Fibroblast of skin of left quadriceps (primary cell): ENCODE results near the gene ARL5A.
"Not testable (repeated sequence)": the region's sequence is repeated elsewhere in the genome, so short reads cannot be mapped to it uniquely, and the experiment has no call there.

Experiments used
- DNase-seq, 2 experiments: peaks; one replicate each; pipeline ENCODE4 v3.0.0-alpha.2; 2013; ENCODE audit warnings: low read depth in 2 of 2

Gene ARL5A, protein sequence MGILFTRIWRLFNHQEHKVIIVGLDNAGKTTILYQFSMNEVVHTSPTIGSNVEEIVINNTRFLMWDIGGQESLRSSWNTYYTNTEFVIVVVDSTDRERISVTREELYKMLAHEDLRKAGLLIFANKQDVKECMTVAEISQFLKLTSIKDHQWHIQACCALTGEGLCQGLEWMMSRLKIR

DNA sequence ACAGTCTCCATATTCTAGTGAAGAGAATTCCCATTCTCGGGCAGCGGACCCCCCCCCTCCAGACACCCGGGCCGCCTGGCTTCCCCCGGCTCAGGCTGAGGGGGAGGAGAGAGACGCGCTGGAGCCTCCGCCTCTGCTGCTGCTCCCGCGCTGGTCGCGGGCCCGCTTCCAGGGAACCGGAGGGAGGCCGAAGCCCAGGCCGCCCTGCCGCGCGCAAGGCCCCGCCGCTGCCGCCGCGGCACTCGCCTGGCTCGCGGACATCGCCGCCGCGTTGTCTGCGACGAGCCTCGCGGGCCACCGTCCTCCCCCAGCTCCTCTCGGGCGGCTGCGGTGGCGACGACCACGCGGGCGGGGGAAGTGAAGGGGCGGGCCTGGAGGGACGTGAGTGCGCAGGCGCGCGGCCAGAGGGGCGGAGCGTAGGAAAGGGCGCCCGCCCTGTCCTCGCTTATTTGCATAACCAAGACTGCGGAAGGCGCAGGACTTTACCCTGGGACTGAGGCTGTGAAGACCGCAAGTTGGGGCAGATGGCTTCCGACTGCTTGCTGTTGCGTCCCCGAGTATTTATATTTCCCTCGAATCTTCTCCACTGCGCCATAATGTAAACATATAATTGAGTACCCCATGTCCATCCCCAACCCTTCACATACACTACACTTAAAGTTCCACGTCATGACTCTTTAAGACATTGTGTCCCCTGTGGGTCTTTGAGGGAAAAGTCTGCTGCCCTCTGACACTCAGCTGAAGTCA, at the start of gene ARL5A:
ARL5A (minus strand) TSS at position 279 of the 747 bp plus-strand sequence; CDS start at position 34, 245 bp downstream.
- DNase-seq: peak; percentile 88 to 89

DNA sequence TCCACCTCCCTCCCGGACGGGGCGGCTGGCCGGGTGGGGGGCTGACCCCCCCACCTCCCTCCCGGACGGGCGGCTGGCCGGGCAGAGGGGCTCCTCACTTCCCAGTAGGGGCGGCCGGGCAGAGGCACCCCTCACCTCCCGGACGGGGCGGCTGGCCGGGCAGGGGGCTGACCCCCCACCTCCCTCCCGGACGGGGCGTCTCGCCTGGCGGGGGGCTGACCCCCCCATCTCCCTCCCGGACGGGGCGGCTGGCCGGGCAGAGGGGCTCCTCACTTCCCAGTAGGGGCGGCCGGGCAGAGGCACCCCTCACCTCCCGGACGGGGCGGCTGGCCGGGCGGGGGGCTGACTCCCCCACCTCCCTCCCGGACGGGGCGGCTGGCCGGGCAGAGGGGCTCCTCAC, 47.4 kb upstream of the ARL5A start:
- not testable (repeated sequence) for DNase-seq

DNA sequence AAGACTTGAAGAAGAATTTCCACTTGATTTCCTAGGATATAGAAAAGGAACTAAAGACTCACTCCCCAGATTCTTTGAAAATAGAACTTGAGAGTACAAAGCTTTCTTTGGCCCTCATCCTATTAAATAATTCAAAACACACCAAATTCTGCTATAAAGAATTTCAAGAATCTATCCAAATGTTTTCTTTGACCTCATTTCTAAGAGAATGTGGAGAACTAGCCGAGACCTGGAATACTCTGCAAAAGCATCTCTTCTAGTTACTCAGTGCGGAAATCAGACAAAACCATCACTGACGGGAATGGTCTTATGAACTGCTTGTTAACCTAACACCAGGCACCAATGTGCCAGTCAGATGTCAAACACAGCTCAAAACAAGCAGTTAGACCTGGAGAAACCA, 44.2 kb upstream of the ARL5A start:
- no peak for DNase-seq

DNA sequence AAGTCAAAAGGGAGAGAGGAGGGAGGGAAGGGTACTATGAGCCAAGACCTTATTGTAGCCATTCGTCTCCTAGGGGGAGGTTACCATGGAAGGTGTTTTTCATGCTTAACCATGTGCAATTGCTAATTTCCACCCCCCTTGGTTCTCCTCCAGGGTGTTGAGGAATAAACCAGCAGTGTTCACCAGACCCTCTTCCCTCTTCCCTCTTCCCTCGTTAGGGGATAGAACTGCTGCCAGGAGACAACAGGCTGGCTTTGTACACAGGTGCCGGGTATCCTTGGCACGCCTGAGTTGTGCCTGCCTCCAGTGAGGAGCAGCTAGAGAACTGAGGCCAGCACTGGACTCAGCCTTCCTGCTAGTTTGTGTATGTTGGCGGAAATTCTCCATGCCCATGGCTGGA, 41.1 kb upstream of the ARL5A start:
- no peak for DNase-seq

DNA sequence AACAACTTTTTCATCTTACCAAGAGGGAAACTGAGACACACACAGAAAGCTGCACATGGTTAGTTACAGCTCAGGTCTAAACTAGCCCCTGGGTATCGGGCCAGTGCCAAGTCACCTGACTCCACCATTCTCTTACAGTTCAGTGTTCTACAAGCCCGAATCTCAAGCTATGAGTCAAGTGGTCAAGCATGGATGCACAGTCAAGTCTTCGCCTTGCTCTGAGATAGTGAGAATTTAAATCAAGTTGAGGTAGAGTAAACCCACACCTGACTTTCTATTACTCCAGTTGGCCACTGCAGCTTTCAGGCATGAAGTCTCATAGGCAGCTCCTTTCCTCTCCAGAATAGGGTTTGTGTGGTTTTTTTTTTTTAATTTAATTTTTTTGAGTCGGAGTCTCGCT, 34.5 kb upstream of the ARL5A start:
- no peak for DNase-seq

DNA sequence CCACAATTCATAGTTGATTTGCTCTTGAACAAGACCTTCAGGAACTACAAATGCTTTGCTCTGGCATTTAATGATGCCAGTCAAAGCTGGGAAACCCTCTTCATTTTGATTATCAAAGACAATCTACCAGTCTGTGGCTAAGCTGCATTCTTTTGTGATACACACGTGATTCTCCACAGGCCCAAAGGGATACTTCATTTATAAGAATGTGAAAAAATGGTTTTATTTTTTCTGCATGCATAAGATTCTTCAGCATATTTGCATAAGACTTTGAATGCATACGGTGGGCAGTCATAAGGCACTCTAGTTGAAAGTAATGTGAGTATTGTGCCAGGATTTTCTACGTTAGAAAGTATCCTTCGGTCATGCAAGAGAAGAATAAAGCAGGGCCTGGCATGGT, 33.0 kb upstream of the ARL5A start:
- no peak for DNase-seq

DNA sequence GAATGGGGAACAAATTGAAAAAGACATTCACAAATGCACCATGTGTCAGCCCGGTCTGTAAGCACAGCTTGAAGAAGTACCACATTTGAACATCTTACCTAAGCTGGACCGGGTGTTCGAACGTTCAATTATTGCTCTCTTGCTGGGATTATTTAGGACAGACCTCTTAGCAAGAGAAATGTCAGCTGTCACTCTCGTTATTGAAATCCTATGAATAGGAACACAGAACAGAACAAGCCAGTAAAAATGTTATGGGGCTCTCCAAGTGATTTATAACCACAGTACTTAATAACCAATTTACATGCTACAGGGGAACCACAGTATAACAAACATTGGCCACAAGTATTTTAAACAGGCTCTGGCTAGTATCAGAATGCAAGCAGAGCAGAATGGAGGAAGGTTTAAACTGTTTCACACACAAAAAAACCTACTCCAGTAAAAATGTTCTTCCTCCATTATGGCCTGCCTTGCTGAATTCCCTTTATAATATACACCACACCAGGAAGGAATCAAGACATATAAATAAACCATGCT, 32.5 kb upstream of the ARL5A start:
- peak; percentile 4 to 8 for DNase-seq

DNA sequence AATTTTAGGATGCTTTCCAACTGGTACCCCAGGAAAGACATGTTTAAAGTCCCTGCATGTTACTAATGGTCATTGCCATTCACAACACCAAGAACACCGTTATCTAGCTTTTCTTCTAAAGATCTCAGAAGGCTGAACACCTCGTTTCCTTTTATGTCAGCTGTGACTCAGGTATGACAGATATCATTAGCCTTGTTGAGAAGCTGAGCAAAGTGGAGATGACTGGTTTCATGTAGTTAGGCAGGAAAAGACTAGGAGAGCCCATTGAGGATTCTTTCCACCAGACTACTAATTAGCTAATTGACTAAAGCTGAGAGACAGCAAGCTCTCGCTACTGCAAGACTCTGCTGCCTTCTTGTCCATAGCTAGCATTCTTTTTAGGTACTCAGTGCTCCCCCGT, 32.0 kb upstream of the ARL5A start:
- DNase-seq: no peak

DNA sequence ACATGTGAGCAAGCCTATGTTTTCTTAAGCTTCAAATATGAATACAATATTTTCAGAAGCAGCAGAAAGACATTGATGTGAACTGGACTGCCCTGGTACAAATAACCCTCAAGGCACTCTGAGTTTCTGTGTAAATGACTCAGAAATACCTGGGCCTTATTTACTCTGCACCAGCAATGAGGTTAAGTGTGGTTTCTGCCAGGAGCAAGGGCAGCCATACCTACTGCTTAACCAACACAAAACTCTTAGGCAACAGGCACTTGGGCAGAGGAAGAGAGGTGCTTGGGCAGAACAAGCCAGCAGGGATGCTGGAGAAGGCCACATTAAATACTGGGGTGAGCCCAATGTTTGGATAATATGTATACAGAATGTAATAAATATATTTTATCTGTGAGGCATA, 29.4 kb upstream of the ARL5A start:
- DNase-seq: no peak

DNA sequence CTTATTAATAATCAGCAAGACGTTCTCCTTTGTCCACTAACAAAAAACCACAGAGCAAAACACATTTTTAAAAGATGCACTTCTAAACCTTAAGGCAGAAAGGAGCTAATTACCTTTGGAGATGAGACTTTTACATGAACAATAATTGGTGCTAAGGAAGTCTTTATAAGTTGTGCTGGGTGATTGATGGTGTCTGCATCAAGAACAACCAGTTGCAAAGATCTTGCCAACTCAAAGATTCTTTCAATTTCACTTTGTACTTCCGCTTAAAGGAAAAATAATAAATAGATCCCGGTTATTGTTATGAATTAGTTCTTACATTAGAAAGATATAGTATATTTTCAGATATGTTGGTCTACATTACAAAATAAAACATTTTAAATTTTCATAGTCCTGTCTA, 26.9 kb upstream of the ARL5A start:
- DNase-seq: no peak

DNA sequence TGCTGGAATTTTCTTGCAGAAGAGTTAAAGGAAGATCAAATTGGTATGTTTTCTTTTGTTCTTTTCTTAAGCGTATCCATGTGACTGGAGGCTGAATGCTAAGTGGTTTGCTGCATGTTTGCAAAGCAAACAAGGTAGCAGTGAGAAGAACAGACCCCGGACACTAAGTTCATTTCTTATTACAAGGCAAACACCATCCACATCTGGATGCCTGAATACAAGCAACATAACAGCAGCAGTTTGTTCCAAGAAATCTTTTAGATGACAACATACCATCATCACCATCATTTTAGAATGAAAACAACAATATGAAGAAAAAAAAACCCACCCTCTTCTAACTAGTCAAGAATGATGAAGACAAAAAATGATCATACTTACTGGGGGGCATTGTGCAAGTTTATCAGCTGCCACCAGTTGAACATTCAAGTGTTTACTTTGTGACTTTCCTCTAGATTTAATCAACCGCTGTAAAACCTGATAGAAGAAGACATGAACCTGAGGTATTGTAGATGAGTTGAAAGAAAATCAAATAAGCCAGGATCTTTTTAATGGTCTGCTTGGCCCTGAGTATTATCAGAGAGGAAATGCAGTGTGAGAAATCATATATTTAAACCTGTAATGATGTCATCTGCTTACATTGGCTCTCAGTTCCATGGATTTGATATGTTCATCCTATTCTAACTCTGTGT, 25.0 kb upstream of the ARL5A start:
- no peak for DNase-seq

DNA sequence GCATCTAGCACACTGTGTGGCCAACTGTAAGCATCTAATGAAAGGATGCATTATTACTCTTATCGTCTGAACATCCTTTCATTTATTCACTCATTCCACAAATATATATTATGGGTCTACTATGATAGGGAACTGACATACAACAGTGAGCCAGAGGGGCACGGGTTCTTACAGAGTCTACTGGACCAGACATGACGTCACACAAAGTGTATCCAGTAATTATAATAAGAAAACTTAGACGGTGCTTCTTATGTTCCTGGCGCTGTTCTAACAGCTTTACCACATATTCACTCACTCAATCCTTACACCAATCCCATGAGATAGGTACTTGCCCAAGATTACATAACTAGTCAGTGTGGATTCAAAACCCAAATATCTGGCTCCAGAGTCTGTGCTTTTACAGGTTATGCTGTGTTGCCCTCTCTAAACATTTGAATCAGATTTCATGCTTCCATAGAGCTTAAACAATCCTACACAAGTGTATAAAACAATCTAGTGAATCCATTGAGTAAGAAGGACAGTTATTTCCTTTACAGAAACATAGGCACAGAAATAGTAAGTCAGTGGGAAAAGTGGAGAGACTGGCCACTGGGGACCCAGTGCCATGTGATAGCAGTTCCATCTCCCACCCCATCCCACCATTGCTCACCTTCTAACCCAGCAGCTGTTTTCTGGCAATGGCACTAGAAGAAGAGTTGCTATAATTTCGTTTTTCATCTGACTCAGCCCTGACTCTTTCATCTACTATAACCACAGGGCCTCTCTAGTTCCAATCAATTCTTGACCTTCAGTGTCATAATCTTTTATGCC, 24.2 kb upstream of the ARL5A start:
- no peak for DNase-seq

DNA sequence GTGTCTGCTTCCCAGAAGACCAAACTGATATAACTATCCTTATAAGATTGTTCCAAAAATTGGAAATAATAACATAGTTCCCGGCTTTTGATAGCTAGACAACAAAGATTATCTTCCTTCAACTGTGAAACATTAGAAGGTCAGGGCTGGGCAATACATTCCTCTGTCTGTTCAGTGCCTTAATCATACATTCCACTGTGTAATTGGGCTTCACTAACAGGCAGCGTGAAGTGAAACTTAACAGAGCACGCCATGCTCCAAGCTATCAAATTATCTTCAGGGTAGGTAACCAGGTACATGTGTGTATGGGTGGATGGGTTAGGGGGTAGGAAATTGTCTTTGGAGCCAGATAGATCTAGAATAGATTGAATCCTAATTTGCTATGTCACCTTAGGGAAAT, 23.5 kb upstream of the ARL5A start:
- no peak for DNase-seq

DNA sequence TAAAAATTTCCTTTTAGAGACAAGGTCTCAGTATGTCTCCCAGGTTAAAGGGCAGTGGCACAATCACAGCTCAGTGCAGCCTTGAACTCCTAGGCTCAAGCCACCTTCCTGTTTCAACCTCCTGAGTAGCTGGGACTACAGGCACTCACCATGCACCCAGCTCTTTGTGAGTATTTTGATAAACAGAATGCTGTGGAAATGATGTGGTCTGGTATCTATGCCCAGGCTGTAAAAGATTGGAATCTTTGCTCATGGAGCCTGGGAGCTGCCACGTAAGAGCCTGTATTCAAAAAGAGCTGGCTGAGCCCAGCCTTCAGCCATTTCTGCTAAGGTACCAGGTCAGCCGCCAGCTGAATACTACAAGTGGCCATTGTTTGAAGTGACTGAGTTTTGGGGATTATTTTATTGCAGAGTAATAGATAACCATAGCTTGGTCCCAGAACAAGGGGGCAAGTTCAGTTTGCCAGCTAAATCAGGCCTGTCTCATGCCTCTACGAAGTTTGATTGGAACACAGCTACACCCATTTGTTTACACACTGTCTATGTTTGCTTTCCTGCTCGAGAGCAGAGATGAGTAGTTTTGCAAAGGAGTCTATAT, 21.3 kb upstream of the ARL5A start:
- DNase-seq: no peak

DNA sequence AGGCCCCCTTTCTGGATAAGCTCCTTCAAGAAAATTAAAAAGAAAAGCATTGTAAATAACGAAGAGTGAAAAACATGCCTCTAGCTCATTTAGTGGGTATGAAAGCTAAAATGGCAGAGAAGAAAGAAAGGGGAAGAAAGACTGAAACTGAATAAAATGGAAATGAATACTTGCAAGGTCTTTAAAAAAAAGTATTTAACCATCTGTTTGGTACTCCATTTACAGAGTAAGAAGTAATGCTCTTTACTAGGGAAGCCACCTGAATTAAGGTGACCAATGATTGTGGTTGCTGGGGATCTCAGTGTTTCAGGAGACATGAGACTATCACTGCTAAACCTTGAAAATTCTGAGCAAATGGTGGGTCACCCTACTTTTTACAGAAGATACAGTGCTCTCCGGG, 17.7 kb upstream of the ARL5A start:
- DNase-seq: no peak

DNA sequence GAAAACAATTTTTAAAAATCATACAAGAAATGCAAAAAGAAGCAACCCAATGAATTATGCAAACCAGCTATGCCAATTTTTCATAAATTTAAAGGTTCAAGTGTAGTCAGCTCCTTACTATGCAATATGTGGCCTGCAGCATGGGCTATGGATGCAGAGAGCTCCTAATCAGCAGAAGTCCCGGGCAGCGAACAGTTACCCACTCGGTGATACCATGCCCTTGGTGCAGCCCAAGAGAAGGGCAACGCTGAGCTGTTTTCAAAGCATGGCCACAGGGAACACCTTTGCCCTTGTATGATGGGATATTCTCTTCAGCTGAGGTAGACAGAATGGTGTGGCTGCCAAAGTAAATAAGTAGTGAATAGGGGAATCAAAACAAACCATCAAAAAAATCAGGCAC, 17.3 kb upstream of the ARL5A start:
- DNase-seq: no peak

DNA sequence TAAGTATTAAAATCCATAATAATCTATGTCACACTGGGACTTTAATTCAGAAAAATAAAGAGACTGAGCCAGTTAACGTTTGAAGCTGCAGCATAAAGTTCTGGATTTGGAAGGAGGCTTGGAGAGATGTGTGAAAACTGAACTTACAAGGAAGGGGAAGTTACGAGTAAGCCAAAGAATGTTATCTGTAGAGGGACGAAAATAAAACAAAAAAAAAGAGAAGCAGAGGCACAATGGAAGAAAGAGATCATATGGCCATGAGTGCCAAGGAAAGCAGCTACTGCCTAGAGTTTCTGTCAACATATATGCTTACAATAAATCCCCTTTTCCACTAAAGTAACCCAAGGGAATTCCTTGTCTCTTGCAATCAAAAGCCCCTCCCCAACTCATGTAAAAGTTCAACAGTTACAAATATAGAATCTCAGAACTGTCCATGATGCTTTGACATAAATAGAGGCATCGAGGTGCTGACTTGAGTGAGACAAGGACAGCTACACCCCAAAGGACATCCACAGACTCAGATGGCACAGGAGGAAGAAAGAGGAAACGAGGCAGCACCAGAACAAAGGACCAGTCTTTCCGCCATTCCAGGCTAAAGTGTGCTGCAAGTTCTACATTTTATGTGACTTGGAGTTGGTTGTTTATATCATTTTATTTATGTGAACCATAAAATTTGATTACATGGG, 16.1 kb upstream of the ARL5A start:
- DNase-seq: no peak

DNA sequence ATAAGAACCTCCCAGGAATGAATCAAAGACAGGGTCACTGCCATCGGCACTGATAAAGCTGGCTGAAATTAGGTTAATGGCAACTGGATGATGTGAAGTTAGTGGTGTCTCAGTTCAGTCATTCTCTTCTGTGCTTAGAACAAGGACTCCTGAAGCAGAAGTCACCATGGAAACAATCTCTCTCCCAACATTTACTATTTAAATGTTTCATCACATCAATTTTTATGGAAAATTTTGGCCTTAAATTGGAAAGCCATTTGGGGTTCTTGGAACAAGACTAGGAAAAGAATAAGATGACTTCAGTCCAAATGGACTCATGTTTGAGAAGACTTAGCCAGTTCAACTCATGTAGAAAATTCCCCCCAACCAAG, 15.5 kb upstream of the ARL5A start:
- DNase-seq: no peak

DNA sequence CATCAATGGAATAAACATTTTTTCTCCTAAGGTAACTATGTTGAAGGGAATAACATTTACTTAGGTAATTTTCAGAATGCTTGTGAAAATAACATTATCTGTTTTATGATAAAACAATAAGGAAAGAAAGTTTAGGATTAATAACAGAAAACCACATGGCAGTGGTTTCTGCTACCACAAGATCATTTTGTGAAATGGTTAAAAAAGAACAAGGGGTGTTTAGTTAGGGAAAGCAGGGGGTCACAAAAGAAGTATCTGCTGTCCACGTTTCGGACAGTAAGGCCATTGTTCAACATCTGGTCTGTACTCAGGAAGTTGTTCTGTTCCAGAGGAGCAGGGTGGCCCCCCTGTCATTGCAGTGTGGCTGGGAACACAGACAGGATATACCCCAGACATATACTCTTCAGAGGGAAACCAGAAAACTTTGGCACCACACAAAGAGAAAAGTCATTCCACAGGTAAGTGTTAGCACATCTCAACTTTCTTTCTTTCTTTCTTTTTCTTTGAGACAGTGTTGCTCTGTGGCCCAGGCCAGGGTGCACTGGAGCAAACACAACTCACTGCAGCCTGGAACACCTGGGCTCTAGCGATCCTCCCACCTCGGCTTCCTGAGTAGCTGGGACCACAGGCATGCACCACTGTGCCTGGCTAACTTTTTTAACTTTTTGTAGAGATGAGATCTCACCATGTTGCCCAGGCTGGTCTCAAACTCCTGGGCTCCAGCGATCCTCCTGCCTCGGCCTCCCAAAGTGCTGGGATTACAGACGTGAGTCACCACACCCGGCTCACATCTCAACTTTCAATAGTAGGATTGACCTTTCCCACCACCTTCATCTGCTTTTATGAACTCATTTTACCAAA, 14.8 kb upstream of the ARL5A start:
- DNase-seq: no peak

DNA sequence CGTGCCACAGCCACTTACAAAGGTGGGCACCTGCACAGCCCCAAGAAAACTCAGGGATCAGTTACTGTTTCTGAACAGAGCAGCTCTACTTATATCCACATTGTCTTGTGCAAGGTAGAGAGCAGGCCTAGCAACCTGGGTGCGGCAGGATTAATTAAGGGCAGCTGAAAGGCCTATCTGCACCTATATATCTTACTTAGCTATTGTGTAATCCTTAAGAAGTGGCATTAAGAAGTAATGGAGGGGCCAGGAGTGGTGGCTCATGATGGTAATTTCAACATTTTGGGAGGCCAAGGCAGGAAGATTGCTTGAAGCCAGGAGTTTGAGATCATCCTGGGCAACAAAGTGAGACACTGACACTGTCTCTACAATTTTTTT, 12.8 kb upstream of the ARL5A start:
- no peak for DNase-seq
